Activated CD4-positive, alpha-beta memory T cell treated with anti-CD3 and anti-CD28 coated beads, Interleukin-2, amount 10 ng/mL, durations not matched to agents 7 days and 5 days (primary cell): ENCODE data around the gene IL1RL1. TPM values are rescaled to one million over a fixed set of nuclear protein-coding genes. Genes with fewer than 3 reads are reported as not detected.

Source experiments
- CTCF ChIA-PET: fragments of 350-600 bp; sonication (Branson Sonifier 250); formaldehyde crosslinking; loops from one replicate; lab custom pipeline; 2021; ENCODE audit warnings: antibody characterized with exemption, inconsistent platforms; lab: Charles Lee
- POLR2A ChIA-PET: fragments of 350-600 bp; sonication (Branson Sonifier 250); formaldehyde crosslinking; loops from one replicate; lab custom pipeline; 2021; ENCODE audit warnings: antibody characterized with exemption; lab: Charles Lee
- DNase-seq: peaks from one replicate; pipeline ENCODE4 v3.0.0-alpha.2; 2020
- H3K27ac Mint-ChIP-seq: one replicate; pipeline ENCODE4 v1.8.0; 2021; ENCODE audit warnings: mild to moderate bottlenecking, mixed read lengths
- H3K27me3 Mint-ChIP-seq: one replicate; pipeline ENCODE4 v1.8.0; 2021; ENCODE audit warnings: mixed read lengths
- H3K36me3 Mint-ChIP-seq: one replicate; pipeline ENCODE4 v1.8.0; 2021; ENCODE audit warnings: low read depth, mixed read lengths
- H3K4me1 Mint-ChIP-seq: one replicate; pipeline ENCODE4 v1.8.0; 2021; ENCODE audit warnings: mixed read lengths
- H3K4me3 Mint-ChIP-seq: one replicate; pipeline ENCODE4 v1.8.0; 2021; ENCODE audit warnings: mild to moderate bottlenecking, mixed read lengths
- H3K9me3 Mint-ChIP-seq: one replicate; pipeline ENCODE4 v1.8.0; 2021; ENCODE audit warnings: mixed read lengths
- total RNA-seq, 2 experiments: library from RNA; stranded (reverse); gene quantifications; one replicate each; pipeline ENCODE4 v1.2.3, GENCODE V29; 2021

IL1RL1 gene
- total RNA-seq, 2 experiments from 2014 or later = 0.58 to 0.71 TPM

DNA sequence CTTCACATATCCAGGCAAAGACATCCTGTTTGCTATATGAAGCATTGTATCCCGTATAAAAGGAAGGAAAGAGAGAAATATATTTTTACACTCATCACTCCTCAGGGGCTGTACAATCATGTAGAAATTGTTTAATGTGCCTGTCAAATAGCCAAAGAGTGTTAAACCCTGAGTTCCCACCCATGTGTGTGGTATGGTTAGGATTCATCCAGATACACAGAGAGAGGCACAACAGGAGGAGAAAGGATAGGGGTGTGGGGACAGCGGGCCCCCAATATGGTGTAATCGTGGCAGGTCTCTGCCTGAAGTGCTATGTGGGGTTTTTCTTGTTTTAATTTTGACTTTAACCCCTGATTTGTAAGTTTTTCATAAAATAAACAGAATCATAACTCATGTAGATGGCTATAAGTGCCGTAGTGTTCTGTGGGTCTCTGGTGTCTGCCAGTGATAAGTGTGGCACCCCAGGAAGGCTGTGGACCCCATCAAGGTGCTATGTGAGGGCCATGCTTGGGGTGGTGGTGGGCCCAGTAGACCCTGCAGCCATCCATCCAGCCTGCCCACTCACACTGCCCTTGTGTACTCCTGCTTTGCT is 34.1 kb downstream of the IL1RL1 start:
- Mint-ChIP-seq H3K27ac (no peak overlapping the region), H3K4me3 (no peak overlapping the region), H3K36me3 (no peaks in the 10 kb centered on the region), H3K27me3 (peaks cover 16% of the 10 kb centered on the region), H3K9me3 (no peaks in the 10 kb centered on the region), H3K4me1 (no peaks in the 10 kb centered on the region)
- CTCF ChIA-PET = interaction anchor here (1.5 kb wide), 1 partner anchor 9 kb away, joined by 3 read pairs; no protein-coding TSS in a partner anchor
- no peak for DNase-seq
- POLR2A ChIA-PET = no interaction called here

DNA sequence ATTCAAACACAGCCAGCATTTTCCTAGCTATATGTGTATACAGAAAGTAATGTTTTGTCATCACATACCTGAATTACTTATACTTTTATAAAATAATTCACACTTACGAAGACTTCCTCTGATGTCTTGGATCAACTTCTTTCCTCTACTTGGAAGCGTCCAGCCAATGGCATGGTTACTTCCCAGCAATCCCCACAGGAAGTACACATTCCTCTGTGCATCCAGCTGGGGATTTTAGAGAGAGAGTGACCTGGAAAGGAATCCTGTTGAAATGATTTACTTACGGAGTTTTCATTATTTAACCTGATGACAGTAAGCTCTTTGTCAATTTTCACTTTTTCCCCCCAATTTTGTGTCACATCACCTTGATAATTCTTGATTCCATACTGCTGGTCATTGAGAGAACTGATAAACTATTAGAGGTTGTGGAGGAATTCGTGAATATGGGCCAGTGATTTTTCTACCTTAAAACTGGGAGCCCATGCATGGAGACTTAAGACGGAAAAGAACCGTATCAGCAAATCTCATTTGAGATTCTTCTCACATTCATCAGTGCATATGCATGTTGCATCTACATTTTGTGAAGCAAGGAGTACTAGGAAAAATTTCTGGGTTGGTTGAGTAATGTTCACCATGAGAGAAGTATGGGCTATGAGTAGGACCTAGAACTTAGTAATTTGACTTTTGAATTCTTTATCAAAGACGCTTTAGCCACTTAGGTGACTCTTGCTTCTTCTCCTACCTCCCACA is 35.2 kb downstream of the IL1RL1 start:
- POLR2A ChIA-PET = no interaction called here
- H3K9me3 Mint-ChIP-seq = no peaks in the 10 kb centered on the region

DNA sequence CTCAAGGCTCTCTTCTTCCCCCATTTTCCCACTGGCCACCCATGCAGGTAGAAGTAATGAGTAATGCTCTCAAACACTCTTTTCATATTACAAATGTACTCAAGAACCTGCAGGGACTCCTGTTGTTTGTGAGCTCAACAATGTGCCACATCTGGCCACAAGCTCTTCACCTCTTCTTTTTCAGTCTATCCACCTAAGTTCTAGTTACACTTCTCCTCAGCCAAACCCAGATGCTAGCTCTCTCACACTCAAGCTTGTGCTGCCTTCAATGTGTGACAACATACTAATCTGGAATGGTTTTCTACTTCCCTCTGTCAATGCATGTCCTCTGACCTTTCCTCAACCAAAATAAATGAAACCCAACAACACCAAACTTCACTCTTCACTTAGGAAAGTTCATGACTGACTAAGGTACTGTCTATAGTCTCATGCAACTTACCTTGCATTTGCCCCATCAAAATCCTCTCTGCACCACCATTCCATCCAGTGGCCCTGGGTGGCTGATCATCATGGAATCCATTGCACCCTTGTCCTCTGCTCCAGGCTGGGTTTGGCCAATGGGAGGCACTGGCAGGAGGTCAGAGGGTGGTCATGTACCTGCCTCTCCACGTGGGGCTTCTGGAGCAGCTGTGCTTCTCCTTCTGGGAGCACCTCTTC is 38.9 kb downstream of the IL1RL1 start:
- no peak for DNase-seq
- peak overlapping the region; percentile 1 for H3K27ac Mint-ChIP-seq
- ChIA-PET POLR2A (no interaction called here), CTCF (interaction anchor here (1.5 kb wide), 1 partner anchor 99 kb away, joined by 3 read pairs; no protein-coding TSS in a partner anchor)
- H3K36me3 Mint-ChIP-seq = no peaks in the 10 kb centered on the region
- H3K27me3 Mint-ChIP-seq = peaks cover 16% of the 10 kb centered on the region
- peaks cover 4% of the 10 kb centered on the region for H3K4me1 Mint-ChIP-seq
- no peaks in the 10 kb centered on the region for H3K9me3 Mint-ChIP-seq
- no peak overlapping the region for H3K4me3 Mint-ChIP-seq

More for the DNA sequence above, 35.2 kb downstream of the IL1RL1 start:
- H3K36me3 Mint-ChIP-seq = no peaks in the 10 kb centered on the region
- no peak overlapping the region for H3K27ac Mint-ChIP-seq
- peaks cover 16% of the 10 kb centered on the region for H3K27me3 Mint-ChIP-seq
- no peak for DNase-seq
- CTCF ChIA-PET = interaction anchor here (1.5 kb wide), 1 partner anchor 10 kb away, joined by 3 read pairs; no protein-coding TSS in a partner anchor
- H3K4me3 Mint-ChIP-seq = no peak overlapping the region
- no peaks in the 10 kb centered on the region for H3K4me1 Mint-ChIP-seq

DNA sequence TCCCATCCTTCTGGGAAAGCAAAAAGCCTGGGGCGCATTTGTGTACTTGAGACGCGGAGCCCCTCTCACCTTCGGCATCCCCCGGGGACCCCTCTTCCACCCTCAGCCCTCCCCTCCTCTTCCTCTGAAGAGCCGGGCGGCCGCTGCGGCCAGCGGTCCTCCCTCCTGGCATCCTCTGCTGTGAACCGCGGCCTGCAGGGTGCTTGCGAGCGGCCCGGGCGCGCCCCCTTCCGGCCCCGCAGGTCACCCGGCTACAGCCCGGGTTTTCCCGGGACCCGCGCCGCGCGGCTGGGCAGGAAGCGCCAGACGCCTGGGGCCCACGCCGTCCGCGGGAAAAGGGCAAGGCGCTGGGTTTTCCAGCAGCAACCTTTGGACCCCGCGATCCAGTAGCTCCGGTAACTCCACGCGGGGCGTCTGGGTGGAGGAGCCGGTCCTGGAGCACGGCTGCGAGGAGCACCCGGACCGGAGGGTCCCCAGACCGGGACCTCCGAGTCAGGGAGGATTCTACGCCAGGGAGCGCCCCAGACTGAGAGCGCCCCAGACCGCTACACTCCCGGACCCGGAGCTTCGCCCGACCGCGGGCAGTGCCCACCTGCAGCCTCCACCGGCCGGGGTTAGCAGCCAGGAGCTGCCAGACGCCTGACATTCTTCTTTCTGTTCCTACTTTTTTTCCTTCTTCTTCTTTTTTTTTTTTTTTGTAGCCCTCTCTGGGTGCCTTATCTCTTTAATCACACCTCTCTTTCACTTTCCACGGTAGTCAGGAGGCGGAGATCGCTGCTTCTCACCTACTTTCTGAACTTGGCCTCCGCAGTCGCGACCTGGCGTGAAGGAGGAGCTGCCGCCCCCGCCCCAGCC is 44.4 kb downstream of the IL1RL1 start, which contains the start of gene IL18R1:
TSS of gene IL18R1 (plus strand) at position 271 of the 855 bp plus-strand sequence. CDS start 6,865 bp downstream, outside the sequence.
- Mint-ChIP-seq H3K27ac (peak within 1 kb of the TSS; percentile 87), H3K9me3 (no peaks in the 10 kb centered on the region), H3K4me3 (peak within 1 kb of the TSS; percentile 98), H3K27me3 (no peaks in the 10 kb centered on the region), H3K4me1 (peaks cover 44% of the 10 kb centered on the region), H3K36me3 (peaks cover 19% of the 10 kb centered on the region)
- DNase-seq = peak; percentile 75
- POLR2A ChIA-PET = interaction anchor here (0.6 to 1.4 kb wide), 9 partner anchors 10 to 336 kb away, joined by 3 to 10 read pairs (median 4); partner anchors contain the start of gene IL18RAP
- CTCF ChIA-PET = interaction anchor here (0.6 to 1.6 kb wide), 25 partner anchors 9 to 356 kb away, joined by 3 to 22 read pairs (median 4); partner anchors contain the start of gene SLC9A4

DNA sequence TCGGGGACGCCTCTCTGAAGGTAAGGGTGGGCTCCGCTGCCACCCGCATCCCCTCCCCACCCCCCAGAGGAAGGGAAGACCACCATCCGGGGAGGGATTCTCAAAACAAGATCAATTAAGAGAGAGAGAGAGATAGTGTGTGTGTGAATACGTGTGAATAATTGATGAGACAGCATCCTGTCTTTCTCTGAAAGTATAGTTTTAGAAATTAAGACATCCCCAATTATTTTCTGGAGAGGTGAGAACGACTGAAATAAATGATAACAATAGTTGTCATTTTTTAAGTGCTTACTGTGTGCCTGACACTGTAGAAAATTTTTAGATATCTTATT is 45.0 kb downstream of the IL1RL1 start:
- ChIA-PET CTCF (interaction anchor here (0.6 to 1.6 kb wide), 25 partner anchors 8 to 357 kb away, joined by 3 to 22 read pairs (median 4); partner anchors contain the start of gene SLC9A4), POLR2A (interaction anchor here (0.6 to 1.4 kb wide), 9 partner anchors 9 to 336 kb away, joined by 3 to 10 read pairs (median 4); partner anchors contain the start of gene IL18RAP)
- Mint-ChIP-seq H3K36me3 (peaks cover 24% of the 10 kb centered on the region), H3K27me3 (no peaks in the 10 kb centered on the region), H3K4me1 (peaks cover 49% of the 10 kb centered on the region), H3K9me3 (no peaks in the 10 kb centered on the region), H3K27ac (peak overlapping the region; percentile 87), H3K4me3 (peak overlapping the region; percentile 98)
- DNase-seq = no peak

DNA sequence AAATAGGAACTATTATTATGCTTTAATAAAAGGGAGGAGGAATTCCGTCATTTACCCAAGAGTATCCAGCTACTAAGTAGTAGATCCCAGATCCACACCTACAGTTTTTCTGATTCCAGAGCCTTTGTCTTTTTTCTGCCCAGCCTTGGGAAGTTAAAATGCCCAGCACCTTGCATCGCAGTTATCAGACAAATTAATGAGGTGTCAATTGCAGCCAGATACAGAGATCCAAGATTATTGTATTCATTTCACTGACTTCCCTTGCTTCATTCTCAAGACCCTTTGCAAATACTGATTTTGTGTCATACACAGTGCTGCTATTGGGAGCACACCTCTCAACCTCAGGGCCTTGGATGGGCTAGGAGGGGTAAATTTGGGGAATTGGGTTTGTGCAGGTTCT is 45.4 kb downstream of the IL1RL1 start:
- no peak for DNase-seq
- no peaks in the 10 kb centered on the region for H3K27me3 Mint-ChIP-seq
- no peaks in the 10 kb centered on the region for H3K9me3 Mint-ChIP-seq
- peak overlapping the region; percentile 98 for H3K4me3 Mint-ChIP-seq
- ChIA-PET CTCF (interaction anchor here (0.7 to 2.0 kb wide), 21 partner anchors 11 to 357 kb away, joined by 3 to 22 read pairs (median 6); partner anchors contain the start of gene SLC9A4), POLR2A (interaction anchor here (0.8 to 1.4 kb wide), 7 partner anchors 9 to 337 kb away, joined by 4 to 10 read pairs (median 5); no protein-coding TSS in a partner anchor)
- peaks cover 53% of the 10 kb centered on the region for H3K4me1 Mint-ChIP-seq
- H3K27ac Mint-ChIP-seq = peak overlapping the region; percentile 87
- peaks cover 28% of the 10 kb centered on the region for H3K36me3 Mint-ChIP-seq

DNA sequence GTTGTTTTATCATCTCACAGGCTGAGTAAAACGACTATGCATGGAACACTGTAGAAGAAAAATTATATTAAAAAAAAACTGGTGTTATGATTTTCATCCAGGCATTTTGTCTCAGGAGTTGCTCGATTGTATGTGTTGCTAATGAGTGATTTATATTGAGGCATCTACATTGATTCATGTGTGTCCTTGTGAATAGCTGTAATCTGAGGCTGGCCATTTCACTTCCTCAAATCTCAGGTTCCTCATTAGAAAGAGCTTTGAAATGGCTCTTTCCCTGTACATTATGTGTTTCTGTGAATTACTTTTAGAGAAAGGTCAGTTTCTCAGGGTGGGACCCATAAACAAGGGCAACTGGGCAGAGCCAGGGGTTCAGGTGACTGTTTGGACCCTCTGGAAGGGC is 46.6 kb downstream of the IL1RL1 start:
- peaks cover 54% of the 10 kb centered on the region for H3K4me1 Mint-ChIP-seq
- POLR2A ChIA-PET = interaction anchor here (0.8 to 2.3 kb wide), 3 partner anchors 60 to 85 kb away, joined by 3 to 11 read pairs (median 4); partner anchors contain the start of gene IL18RAP
- H3K36me3 Mint-ChIP-seq = peaks cover 35% of the 10 kb centered on the region
- no peak for DNase-seq
- no peaks in the 10 kb centered on the region for H3K27me3 Mint-ChIP-seq
- CTCF ChIA-PET = interaction anchor here (0.7 to 3.6 kb wide), 8 partner anchors 9 to 352 kb away, joined by 3 to 15 read pairs (median 6); no protein-coding TSS in a partner anchor
- H3K9me3 Mint-ChIP-seq = no peaks in the 10 kb centered on the region
- H3K27ac Mint-ChIP-seq = peak overlapping the region; percentile 45
- H3K4me3 Mint-ChIP-seq = peak overlapping the region; percentile 98

DNA sequence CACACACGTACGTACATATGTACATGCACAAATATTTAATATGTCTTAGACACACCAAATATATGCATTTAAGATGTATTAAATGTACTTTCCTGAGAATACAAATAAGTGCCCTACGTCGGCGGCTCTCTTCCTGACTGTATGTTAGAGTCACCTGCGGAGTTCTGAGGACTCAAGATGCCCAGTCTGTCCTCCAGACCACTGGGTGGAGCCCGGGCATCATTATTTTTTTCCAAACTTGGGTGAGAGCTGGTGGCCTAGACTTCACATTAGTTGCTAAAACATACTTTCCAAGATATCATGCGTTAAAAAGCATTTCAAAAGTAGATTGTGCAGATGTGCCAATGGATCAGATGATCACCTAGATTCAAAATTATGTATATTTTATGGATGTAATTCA is 47.1 kb downstream of the IL1RL1 start:
- CTCF ChIA-PET = interaction anchor here (0.6 to 3.6 kb wide), 10 partner anchors 10 to 352 kb away, joined by 3 to 15 read pairs (median 4); no protein-coding TSS in a partner anchor
- peak overlapping the region; percentile 98 for H3K4me3 Mint-ChIP-seq
- peak overlapping the region; percentile 41 for H3K27ac Mint-ChIP-seq
- peaks cover 41% of the 10 kb centered on the region for H3K36me3 Mint-ChIP-seq
- POLR2A ChIA-PET = interaction anchor here (0.8 to 2.3 kb wide), 3 partner anchors 59 to 85 kb away, joined by 3 to 11 read pairs (median 4); partner anchors contain the start of gene IL18RAP
- DNase-seq = peak; percentile 40
- H3K27me3 Mint-ChIP-seq = no peaks in the 10 kb centered on the region
- H3K4me1 Mint-ChIP-seq = peaks cover 54% of the 10 kb centered on the region
- no peaks in the 10 kb centered on the region for H3K9me3 Mint-ChIP-seq

DNA sequence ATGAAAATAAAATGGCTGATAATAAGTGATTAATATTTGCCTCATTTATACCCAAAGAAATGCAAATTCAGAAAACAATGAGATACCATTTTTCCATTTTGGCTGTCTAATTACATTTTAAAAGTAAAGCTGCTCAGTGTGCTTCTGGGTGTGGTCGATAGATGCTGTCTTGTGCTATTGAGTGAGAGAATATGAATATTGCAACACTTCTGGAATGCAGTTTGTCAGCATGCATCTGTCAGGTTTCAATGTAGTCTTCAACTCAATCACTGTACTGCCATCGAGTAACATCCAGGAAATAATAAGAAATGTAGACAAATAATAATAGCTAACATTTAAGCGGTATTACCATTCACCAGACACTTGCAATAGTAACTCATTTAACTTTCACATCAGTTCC is 48.2 kb downstream of the IL1RL1 start:
- ChIA-PET CTCF (interaction anchor here (1.0 to 3.6 kb wide), 4 partner anchors 84 to 119 kb away, joined by 3 to 15 read pairs (median 11); no protein-coding TSS in a partner anchor), POLR2A (interaction anchor here (2.3 kb wide), 1 partner anchor 84 kb away, joined by 11 read pairs; no protein-coding TSS in a partner anchor)
- Mint-ChIP-seq H3K4me1 (peaks cover 52% of the 10 kb centered on the region), H3K27ac (peak overlapping the region; percentile 1), H3K36me3 (peaks cover 51% of the 10 kb centered on the region), H3K9me3 (peaks cover 6% of the 10 kb centered on the region), H3K4me3 (peak overlapping the region; percentile 8), H3K27me3 (no peaks in the 10 kb centered on the region)
- no peak for DNase-seq

DNA sequence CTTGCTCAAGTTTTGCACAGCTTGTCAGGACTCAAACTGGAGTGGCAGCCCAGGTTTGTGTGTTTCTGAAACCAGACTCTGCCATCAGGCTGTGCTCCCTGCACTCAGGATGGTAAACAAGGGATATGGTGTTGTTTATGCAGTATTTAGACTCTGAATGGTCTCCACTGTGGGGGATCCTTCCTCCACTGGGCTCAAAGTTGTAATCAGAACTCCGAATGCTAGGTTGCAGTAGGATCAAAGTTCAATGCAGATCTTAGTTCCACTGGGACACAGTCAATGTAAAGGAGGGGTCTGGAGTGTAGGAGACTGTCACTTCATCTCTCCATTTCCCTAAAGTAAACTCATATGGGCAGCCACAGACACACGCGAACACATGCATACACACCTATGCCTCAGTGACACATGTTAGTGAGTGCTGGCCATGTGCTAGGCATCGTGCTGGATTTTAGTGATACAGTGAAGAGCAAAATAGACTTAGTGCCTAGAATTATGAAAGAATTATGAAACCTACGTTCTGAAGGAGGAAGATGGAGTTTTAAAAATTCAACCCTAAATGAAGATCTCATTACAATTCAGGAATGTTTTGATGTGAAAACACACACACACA is 50.4 kb downstream of the IL1RL1 start:
- H3K27ac Mint-ChIP-seq = no peak overlapping the region
- H3K9me3 Mint-ChIP-seq = peaks cover 25% of the 10 kb centered on the region
- no peak overlapping the region for H3K4me3 Mint-ChIP-seq
- ChIA-PET POLR2A (no interaction called here), CTCF (no interaction called here)
- no peak for DNase-seq
- peaks cover 52% of the 10 kb centered on the region for H3K4me1 Mint-ChIP-seq
- H3K36me3 Mint-ChIP-seq = peaks cover 65% of the 10 kb centered on the region
- no peaks in the 10 kb centered on the region for H3K27me3 Mint-ChIP-seq

DNA sequence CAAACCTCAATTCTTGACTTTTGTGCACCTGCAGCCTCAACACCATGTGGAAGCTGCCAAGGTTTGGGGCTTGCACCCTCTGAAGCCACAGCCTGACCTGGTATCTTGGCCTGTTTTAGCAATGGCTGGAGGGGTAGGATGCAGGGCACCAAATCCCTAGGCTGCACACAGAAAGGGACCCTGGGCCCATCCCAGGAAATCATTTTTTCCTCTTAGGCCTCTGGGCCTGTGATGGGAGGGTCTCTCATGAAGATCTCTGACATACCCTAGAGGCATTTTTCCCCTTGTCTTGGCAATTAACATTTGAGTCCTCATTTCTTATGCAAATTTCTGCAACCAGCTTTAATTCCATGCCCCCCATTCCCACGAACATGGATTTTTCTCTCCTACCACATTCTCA is 54.4 kb downstream of the IL1RL1 start:
- CTCF ChIA-PET = no interaction called here
- POLR2A ChIA-PET = interaction anchor here (0.8 to 1.3 kb wide), 2 partner anchors 10 to 53 kb away, joined by 3 to 4 read pairs; partner anchors contain the start of gene IL18R1
- Mint-ChIP-seq H3K27me3 (no peaks in the 10 kb centered on the region), H3K27ac (no peak overlapping the region), H3K36me3 (peaks cover 86% of the 10 kb centered on the region), H3K9me3 (peaks cover 27% of the 10 kb centered on the region), H3K4me3 (no peak overlapping the region), H3K4me1 (peaks cover 58% of the 10 kb centered on the region)
- no peak for DNase-seq
